Brain microvascular endothelial cell (primary cell): Measurements from ENCODE around the gene ENPEP.

Source experiments
- DNase-seq: peaks from one replicate; pipeline ENCODE4 v3.0.0-alpha.2; 2020
- H3K27ac ChIP-seq: fragments of 250-450 bp; sonication (Bioruptor Pico); 2 replicates; pipeline ENCODE4 v1.5.1; 2020; ENCODE audit warnings: mild to moderate bottlenecking, moderate library complexity
- H3K27me3 ChIP-seq: fragments of 250-450 bp; sonication (Bioruptor Pico); replicated peaks from 2 replicates; pipeline ENCODE4 v1.5.1; 2020; ENCODE audit warnings: mild to moderate bottlenecking
- H3K36me3 ChIP-seq: fragments of 250-450 bp; sonication (Bioruptor Pico); replicated peaks from 2 replicates; pipeline ENCODE4 v1.5.1; 2020; ENCODE audit warnings: mild to moderate bottlenecking
- H3K4me3 ChIP-seq: 2 replicates; pipeline ENCODE4 v1.5.1; 2011; ENCODE audit warnings: low read depth, mild to moderate bottlenecking, control low read depth, low read length, moderate library complexity
- in situ Hi-C: cut with HindIII; loops from 2 replicates; pipeline ENCODE4 v1.10.0; 2017; ENCODE audit warnings: low sequenced_read_pairs, low pct_ligation_motif_present
- TF ChIP-seq, protein P1 (sequence below): IDR thresholded peaks from 2 replicates; pipeline ENCODE4 v1.5.1; 2011; ENCODE audit warnings: low read depth, mild to moderate bottlenecking, moderate library complexity, low read length, control low read depth, inconsistent platforms; ENCODE audit errors: missing control alignments

The ENPEP gene

DNA sequence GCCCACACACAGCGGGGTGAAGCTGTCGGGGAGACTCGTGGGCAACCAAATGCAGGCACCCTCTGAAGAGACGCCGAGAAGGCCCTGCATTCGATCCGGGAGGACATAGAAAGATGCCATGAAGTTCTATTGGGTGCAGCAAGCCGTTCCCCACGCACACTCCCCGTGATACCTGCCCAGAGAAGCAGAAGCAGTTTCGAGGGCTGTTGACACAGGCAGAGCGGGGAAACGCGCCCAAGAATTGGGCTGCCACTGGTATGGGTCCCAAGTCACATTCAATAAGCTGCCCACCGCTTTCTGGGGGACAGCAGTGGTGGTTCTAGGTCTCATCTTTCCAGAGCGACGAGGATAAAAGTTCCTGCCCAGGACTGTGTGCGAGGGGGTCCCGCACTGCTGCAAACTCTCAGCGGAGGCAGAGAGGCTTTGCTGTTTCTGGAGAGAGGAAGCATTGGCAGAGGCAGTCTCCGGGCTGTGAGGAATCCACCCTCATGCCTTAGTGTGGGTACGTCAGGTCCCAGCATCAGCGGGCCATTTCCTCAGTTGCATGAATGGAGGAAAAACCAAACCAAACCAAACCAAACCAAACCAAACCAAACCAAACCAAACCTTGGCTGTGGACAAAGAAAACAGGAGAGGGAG lies 136.8 kb downstream of the ENPEP start:
- no peaks in the 10 kb centered on the region for H3K36me3 ChIP-seq
- TF ChIP-seq, protein P1, sequence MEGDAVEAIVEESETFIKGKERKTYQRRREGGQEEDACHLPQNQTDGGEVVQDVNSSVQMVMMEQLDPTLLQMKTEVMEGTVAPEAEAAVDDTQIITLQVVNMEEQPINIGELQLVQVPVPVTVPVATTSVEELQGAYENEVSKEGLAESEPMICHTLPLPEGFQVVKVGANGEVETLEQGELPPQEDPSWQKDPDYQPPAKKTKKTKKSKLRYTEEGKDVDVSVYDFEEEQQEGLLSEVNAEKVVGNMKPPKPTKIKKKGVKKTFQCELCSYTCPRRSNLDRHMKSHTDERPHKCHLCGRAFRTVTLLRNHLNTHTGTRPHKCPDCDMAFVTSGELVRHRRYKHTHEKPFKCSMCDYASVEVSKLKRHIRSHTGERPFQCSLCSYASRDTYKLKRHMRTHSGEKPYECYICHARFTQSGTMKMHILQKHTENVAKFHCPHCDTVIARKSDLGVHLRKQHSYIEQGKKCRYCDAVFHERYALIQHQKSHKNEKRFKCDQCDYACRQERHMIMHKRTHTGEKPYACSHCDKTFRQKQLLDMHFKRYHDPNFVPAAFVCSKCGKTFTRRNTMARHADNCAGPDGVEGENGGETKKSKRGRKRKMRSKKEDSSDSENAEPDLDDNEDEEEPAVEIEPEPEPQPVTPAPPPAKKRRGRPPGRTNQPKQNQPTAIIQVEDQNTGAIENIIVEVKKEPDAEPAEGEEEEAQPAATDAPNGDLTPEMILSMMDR, result no peak
- H3K4me3 ChIP-seq, result no peak overlapping the region
- H3K27ac ChIP-seq, result no peak overlapping the region
- in situ Hi-C loops, result no loop called here
- peaks cover 84% of the 10 kb centered on the region for H3K27me3 ChIP-seq
- no peak for DNase-seq

GRCh38 chr4:110613745-110614144 lies 137.8 kb downstream of the ENPEP start:
- peaks cover 91% of the 10 kb centered on the region for H3K27me3 ChIP-seq
- TF ChIP-seq, protein P1, result no peak
- H3K27ac ChIP-seq, result no peak overlapping the region
- no peak overlapping the region for H3K4me3 ChIP-seq
- in situ Hi-C loops, result no loop called here
- no peaks in the 10 kb centered on the region for H3K36me3 ChIP-seq
- no peak for DNase-seq

- TF ChIP-seq, protein P1, result no peak
- DNase-seq, result no peak
- Histone ChIP-seq H3K27me3 (peaks cover 92% of the 10 kb centered on the region), H3K36me3 (no peaks in the 10 kb centered on the region), H3K4me3 (no peak overlapping the region), H3K27ac (no peak overlapping the region)
- in situ Hi-C loops, result no loop called here
Observed at GRCh38 chr4:110614173-110614963, 138.4 kb downstream of the ENPEP start.
